HG02588 (cell line): ENCODE results near the gene SH3BP5.

Source experiments
- ATAC-seq: cut with Tn5 transposase; IDR thresholded peaks from one replicate; pipeline ENCODE4 v1.9.1; 2021; ENCODE audit warnings: mild to moderate bottlenecking, moderate library complexity; ENCODE audit not compliant: unreplicated experiment

The SH3BP5 gene

DNA sequence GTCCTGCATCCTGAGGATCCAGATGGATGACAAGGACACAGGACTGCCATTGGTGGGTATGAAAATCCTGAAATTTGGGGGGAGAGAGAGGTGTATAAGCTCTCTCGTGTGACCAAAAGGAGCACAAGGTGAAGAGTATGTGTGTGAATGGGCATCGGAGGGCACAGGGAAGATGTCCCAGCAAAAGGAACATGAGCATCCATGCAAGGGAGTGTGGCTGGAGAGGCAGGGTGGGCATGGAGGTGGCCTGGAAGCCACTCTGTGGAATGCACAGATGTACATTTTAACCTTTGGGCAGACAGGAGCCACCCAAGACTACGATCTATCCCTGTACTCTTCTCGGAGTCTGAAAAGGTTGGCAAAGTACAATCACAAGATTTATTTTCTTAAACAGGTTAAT, 71.9 kb downstream of the SH3BP5 start:
- ATAC-seq: no peak

DNA sequence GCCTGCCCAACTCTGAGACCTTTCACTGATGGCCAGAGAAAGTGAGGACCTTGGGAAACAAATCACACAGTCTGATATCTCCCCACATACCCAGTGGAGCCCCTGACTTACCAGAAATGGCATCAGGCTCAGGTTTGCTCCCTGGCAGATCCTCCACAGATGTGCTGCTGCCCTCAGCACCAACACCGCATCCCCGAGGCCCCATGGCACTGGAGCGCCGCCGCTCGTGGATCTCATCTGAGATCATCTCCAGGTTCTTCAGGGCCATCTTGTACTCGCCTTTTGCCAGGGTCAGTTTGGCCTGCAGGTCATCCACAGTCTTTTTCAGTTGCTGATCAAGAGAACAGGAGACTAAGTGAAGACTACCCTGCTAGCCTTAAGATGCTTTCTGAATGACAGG, 73.7 kb downstream of the SH3BP5 start:
- ATAC-seq: no peak

GRCh38 chr3:15256861-15257341, 75.5 kb downstream of the SH3BP5 start:
- ATAC-seq: no peak

GRCh38 chr3:15255215-15255614, 77.2 kb downstream of the SH3BP5 start:
- ATAC-seq: no peak

GRCh38 chr3:15253023-15253697, 79.2 kb downstream of the SH3BP5 start:
- ATAC-seq: no peak

DNA sequence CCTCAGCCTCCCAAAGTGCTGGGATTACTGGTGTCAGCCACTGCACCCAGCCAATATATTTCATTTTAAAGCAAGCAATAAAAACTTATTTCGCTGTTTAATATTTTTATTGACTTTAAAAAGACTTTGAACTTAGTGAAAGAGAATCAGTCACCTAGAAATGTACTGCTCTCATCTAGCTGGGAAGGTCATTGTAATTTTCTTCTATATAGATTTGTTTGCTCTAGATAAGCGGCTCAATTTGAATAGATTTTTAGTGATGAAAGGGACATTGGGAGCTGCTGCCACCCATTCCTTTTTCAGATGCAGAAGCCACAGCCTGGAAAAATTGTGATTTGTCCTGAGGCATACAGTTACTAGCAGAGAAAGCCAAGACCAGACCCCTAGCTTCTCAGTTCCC, 86.2 kb downstream of the SH3BP5 start:
- ATAC-seq: no peak

GRCh38 chr3:15243822-15244482, 88.4 kb downstream of the SH3BP5 start:
- no peak for ATAC-seq

DNA sequence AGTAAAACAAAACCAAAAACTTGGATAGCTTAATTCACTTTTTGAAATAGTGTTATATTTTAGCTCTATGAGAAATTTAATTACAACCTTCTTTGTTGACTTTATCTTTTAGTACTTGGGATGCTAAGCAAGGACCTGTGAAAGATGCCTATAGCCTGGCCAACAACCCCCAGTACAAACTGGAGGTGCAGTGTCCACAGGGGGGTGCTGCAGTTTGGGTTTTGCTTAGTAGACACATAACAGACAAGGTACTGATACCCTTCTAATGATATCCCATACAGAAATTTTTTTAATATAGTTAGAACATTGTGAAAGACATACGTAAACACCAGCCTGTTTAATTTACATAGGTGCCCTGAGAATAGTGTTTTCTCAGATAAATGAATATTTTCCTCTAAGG, 91.0 kb downstream of the SH3BP5 start:
- no peak for ATAC-seq

DNA sequence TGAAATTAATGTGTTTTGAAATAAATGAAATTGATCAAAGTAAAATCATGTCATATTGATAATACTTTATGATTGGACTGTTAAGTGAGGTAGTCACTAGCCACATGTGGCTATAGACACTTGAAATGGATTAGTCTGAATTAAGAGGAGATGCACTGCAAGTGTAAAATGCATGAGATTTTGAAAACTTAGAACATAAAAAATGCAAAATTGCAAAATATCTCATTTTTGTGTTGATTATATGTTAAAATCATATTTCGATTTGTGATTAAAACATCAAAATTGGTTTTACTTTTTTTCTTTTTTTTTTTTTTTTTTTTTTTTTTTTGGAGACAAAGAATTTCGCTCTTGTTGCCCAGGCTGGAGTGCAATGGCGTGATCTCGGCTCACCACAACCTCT, 103.1 kb downstream of the SH3BP5 start:
- ATAC-seq: no peak

DNA sequence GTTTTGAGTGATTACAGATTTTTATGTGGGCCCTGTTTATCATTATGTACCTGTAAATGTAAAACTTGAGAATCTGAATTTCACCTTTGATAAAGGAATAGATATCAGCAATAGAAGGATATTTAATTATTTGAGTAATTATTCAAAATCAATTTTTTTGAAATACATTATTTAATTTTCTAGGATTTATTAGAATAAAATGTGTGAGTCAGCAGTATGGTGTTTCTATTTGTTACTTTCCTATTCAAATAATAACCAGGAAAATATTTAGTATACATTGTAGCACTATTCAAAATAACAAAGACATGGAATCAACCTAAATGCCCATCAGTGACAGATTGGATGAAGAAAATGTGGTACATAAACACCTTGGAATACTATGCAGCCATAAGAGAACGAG, 104.2 kb downstream of the SH3BP5 start:
- ATAC-seq: no peak

DNA sequence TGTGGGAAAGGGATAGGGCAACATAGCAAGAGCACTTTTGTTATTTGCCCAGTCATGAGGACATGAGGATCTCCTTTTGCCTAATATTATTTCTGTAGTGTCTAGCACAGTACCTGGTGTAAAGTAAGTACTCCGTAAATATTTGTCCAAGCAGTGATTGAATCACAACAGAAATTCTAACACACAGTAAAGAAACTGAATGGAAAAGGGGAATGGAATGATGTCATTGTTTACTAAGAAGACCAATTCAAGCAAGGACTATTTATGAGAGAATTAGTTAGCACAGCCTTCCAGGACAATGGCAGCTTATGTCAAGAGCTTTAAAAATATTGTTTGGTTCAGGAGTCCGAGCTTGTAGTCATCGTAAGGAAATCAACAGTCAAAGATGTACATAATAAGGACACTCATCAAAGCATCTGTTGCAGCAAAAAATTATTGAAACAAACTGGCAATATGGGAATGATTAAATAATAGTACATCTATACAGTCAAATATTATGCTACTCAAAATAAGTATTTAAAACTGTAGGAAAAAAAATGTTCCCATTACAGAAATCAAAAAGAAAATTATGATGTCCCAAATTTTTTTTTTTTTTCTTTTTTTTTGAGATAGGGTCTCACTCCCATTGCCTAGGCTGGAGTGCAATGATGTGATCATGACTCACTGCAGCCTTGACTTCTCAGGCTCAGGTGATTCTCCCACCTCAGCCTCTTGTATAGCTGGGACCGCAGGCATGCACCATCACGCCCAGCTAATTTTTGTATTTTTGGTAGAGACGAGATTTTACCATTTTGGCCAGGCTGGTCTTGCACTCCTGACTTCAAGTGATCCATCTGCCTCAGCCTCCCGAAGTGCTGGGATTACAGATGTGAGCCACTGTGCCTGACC, 108.5 kb downstream of the SH3BP5 start:
- ATAC-seq: no peak

GRCh38 chr3:15221574-15222217, 110.7 kb downstream of the SH3BP5 start:
- no peak for ATAC-seq

GRCh38 chr3:15220661-15221060, 111.7 kb downstream of the SH3BP5 start:
- ATAC-seq: no peak

DNA sequence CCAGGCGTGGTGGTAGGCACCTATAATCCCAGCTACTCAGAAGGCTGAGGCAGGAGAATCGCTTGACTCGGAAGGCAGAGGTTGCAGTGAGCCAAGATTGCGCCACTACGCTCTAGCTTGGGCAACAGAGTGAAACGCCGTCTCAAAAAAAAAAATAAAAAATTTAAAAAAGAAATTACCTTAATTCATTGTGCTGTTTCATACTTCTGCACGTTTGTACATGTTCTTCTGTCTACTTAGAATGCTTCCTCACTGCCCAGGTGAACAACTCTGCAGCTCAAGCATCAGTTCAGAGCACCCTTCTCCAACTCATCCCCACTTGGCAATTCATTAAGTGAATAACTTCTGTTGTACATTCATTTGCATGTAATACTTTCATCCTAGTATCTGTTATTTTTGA, 112.3 kb downstream of the SH3BP5 start:
- ATAC-seq: no peak

GRCh38 chr3:15218689-15219088, 113.7 kb downstream of the SH3BP5 start:
- no peak for ATAC-seq

- no peak for ATAC-seq
These were observed 114.5 kb downstream of the SH3BP5 start for GRCh38 chr3:15217841-15218267.

DNA sequence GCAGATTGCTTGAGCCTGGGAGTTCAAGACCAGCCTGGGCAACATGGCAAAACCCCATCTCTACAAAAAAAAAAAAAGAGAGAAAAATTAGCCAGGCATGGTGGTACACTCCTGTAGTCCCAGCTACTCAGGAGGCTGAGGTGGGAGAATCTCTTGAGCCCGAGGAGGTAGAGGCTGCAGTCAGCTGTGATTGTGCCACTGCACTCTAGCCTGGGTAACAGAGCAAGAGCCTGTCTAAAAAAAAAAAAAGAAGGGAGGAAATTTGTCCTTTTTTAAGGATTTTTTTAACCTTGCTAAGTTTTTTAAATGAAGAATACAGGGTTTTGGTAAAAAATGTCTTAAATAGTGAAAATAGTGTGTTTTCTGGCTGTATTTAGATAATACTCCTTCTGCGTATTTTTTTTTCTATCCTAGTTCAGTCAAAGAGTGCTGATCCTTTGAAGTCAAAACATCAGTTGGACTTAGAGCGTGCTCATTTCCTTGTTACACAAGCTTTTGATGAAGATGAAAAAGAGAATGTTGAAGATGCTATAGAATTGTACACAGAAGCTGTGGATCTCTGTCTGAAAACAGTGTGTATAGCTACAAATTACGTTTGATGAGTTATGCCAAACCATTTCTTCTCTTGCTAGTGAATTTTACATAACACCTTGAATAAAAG, 115.2 kb downstream of the SH3BP5 start:
- no peak for ATAC-seq

- ATAC-seq: no peak
These were observed 115.9 kb downstream of the SH3BP5 start for GRCh38 chr3:15216501-15216900.

DNA sequence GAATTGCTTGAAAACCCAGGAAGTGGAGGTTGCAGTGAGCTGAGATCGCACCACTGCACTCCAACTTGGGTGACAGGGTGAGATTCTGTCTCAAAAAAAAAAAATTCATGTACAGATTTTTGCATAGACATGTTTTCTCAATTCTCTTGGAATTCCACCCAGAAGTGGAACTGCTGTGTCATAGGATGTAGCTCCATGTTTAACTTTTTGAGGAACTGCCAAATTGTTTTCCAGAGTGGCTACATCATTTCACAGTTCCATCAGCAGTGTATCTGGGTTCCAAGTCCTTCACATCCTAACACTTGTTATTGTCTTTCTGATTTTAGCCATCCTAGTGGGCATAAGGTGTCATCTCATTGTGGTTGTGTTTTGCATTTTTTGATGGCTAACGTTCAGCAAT, 116.4 kb downstream of the SH3BP5 start:
- no peak for ATAC-seq

GRCh38 chr3:15214758-15215157, 117.6 kb downstream of the SH3BP5 start:
- no peak for ATAC-seq

GRCh38 chr3:15211937-15212336, 120.4 kb downstream of the SH3BP5 start:
- no peak for ATAC-seq
